GM12873 (cell line): ENCODE results near the gene HMMR.

Experiments used
- CTCF ChIP-seq: IDR thresholded peaks from 2 replicates; pipeline ENCODE4 v1.5.1; 2012; ENCODE audit warnings: low read depth, mild to moderate bottlenecking, moderate library complexity, low read length, control low read depth; ENCODE audit not compliant: insufficient read depth; ENCODE audit errors: missing control alignments

Gene HMMR

DNA sequence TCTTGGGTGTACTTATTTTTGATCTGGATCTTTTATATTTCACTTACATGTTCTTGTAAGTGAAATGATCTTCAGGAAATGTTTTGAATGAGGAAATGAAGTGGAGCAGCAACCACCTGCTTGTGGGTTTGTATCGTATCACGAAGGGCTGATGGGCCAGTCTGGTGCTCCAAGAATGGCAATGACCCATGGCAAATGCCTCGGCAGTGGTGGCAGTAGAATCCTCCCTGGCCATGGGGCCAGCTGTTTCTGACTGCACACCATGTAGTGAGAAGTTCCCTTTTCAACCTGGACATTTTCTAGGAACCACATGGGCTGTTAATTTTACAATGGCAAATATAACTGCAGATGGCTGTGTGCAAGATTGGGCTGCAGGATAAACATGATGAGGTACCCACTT lies 74.9 kb downstream of the HMMR start:
- TF ChIP-seq CTCF = no peak

- no peak for TF ChIP-seq CTCF
Measured at GRCh38 chr5:163540696-163541095, 80.3 kb downstream of the HMMR start.
